ENCODE data around the gene CYTH2. TPM values are rescaled to one million over a fixed set of nuclear protein-coding genes. Genes with fewer than 3 reads are reported as not detected.
A peak's percentile ranks its signal among the peaks of the same experiment; 100 is the strongest.

CYTH2 gene
- total and polyA plus RNA-seq, 7 donors: 21.8 to 45.2 (median 36.6) TPM

- no peak for TF ChIP-seq CTCF (IDR thresholded peaks at IDR 0.05)
- no peak for DNase-seq
- Histone ChIP-seq H3K27me3 (ENCODE audit: insufficient read depth in 3 of 3, low read length in 2 of 3) (no peaks in the 10 kb centered on the region), H3K27ac (no peak overlapping the region), H3K36me3 (ENCODE audit: insufficient read depth in 1 of 2, low read depth in 1 of 2) (peaks cover 0 to 69% of the 10 kb centered on the region in 2 donors), H3K9me3 (no peaks in the 10 kb centered on the region), H3K4me1 (peaks cover 15% of the 10 kb centered on the region), H3K4me3 (no peak overlapping the region)
- ATAC-seq: no peak
- 75 to 77% (median 76%) methylated on average over 9 to 10 of the region's 10 CpGs for WGBS, 3 donors
- intact Hi-C loops (cut with DNase I): no loop called here
These were observed 8.0 kb downstream of the CYTH2 start for GRCh38 chr19:48477067-48477685.

- Histone ChIP-seq H3K9me3 (no peaks in the 10 kb centered on the region), H3K36me3 (ENCODE audit: insufficient read depth in 1 of 2, low read depth in 1 of 2) (peaks cover 0 to 62% of the 10 kb centered on the region in 2 donors), H3K4me1 (peaks cover 19% of the 10 kb centered on the region), H3K4me3 (no peak overlapping the region), H3K27ac (no peak overlapping the region), H3K27me3 (ENCODE audit: insufficient read depth in 3 of 3, low read length in 2 of 3) (no peaks in the 10 kb centered on the region)
- no peak for TF ChIP-seq CTCF (IDR thresholded peaks at IDR 0.05)
- intact Hi-C loops (cut with DNase I): no loop called here
- DNase-seq: peak in 1 of 2 donors; percentile 34
- ATAC-seq: no peak
- 75 to 83% (median 81%) methylated on average over 18 to 22 of the region's 22 CpGs for WGBS, 3 donors
These were observed 8.6 kb downstream of the CYTH2 start for GRCh38 chr19:48477698-48478338.

- no peak for ATAC-seq
- DNase-seq: peak in 1 of 2 donors; percentile 39
- H3K4me1 ChIP-seq: peaks cover 19% of the 10 kb centered on the region
- H3K36me3 ChIP-seq (ENCODE audit: insufficient read depth in 1 of 2, low read depth in 1 of 2): peaks cover 0 to 54% of the 10 kb centered on the region in 2 donors
- H3K27ac ChIP-seq: no peak overlapping the region
- H3K4me3 ChIP-seq: no peak overlapping the region
- intact Hi-C loops (cut with DNase I): no loop called here
- 79 to 85% (median 82%) methylated on average over 22 to 29 of the region's 29 CpGs for WGBS, 3 donors
- TF ChIP-seq CTCF (IDR thresholded peaks at IDR 0.05): no peak
- H3K27me3 ChIP-seq (ENCODE audit: insufficient read depth in 3 of 3, low read length in 2 of 3): no peaks in the 10 kb centered on the region
- H3K9me3 ChIP-seq: no peaks in the 10 kb centered on the region
These were observed 9.4 kb downstream of the CYTH2 start for GRCh38 chr19:48478339-48479256.

- WGBS, 3 donors: 60 to 71% (median 64%) methylated on average over 7 of the region's 7 CpGs
- no peak for TF ChIP-seq CTCF (IDR thresholded peaks at IDR 0.05)
- peak in 3 of 4 donors; percentile 6 to 32 (median 30) for ATAC-seq
- no peaks in the 10 kb centered on the region for H3K9me3 ChIP-seq
- peaks cover 0 to 43% of the 10 kb centered on the region in 2 donors for H3K36me3 ChIP-seq (ENCODE audit: insufficient read depth in 1 of 2, low read depth in 1 of 2)
- H3K27me3 ChIP-seq (ENCODE audit: insufficient read depth in 3 of 3, low read length in 2 of 3): no peaks in the 10 kb centered on the region
- intact Hi-C loops (cut with DNase I): no loop called here
- DNase-seq: peak in 1 of 2 donors; percentile 58
- peak overlapping the region; percentile 86 for H3K27ac ChIP-seq
- H3K4me3 ChIP-seq: peak overlapping the region; percentile 77
- H3K4me1 ChIP-seq: peaks cover 19% of the 10 kb centered on the region
These were observed 10.5 kb downstream of the CYTH2 start for GRCh38 chr19:48479686-48480085.
